OCI-LY1 (cell line): ENCODE data around the gene MAGEA6.
"Not testable (repeated sequence)": the region's sequence is repeated elsewhere in the genome, so short reads cannot be mapped to it uniquely, and the experiment has no call there.

Source experiments
- H2AFZ ChIP-seq: fragments of 200-600 bp; sonication (generic), shearing (Covaris generic); 2 replicates; pipeline ENCODE4 v1.6.0; 2014; ENCODE audit warnings: antibody characterized with exemption, mild to moderate bottlenecking, low read length
- H3F3A ChIP-seq: fragments of 200-600 bp; sonication (generic), shearing (Covaris generic); 2 replicates; pipeline ENCODE4 v1.6.0; 2014; ENCODE audit warnings: mild to moderate bottlenecking, antibody characterized with exemption, low read length, moderate library complexity; ENCODE audit not compliant: insufficient read depth
- H3K27ac ChIP-seq: fragments of 200-600 bp; sonication (generic); 2 replicates; pipeline ENCODE4 v1.5.1; 2014; ENCODE audit warnings: low read length, mixed run types, mild to moderate bottlenecking, low read depth; ENCODE audit not compliant: poor library complexity, severe bottlenecking
- H3K27me3 ChIP-seq: fragments of 200-600 bp; sonication (generic); 2 replicates; pipeline ENCODE4 v1.6.0; 2014; ENCODE audit warnings: antibody characterized with exemption, mild to moderate bottlenecking, low read length, moderate library complexity; ENCODE audit not compliant: insufficient read depth
- H3K36me3 ChIP-seq: fragments of 200-600 bp; sonication (generic); 2 replicates; pipeline ENCODE4 v1.6.1; 2014; ENCODE audit warnings: mild to moderate bottlenecking, antibody characterized with exemption, low read length, moderate library complexity, mixed read lengths; ENCODE audit not compliant: insufficient read depth
- H3K4me1 ChIP-seq: fragments of 200-600 bp; sonication (generic); 2 replicates; pipeline ENCODE4 v1.5.1; 2014; ENCODE audit warnings: mild to moderate bottlenecking, low read length, moderate library complexity; ENCODE audit not compliant: insufficient read depth, severe bottlenecking
- H3K4me2 ChIP-seq: fragments of 200-600 bp; sonication (generic), shearing (Covaris generic); 2 replicates; pipeline ENCODE4 v1.6.1; 2014; ENCODE audit warnings: low read length
- H3K4me3 ChIP-seq: fragments of 200-600 bp; sonication (generic); 2 replicates; pipeline ENCODE4 v1.5.1; 2014; ENCODE audit warnings: low read length, low read depth, mild to moderate bottlenecking, mixed read lengths; ENCODE audit not compliant: poor library complexity, severe bottlenecking
- H3K79me2 ChIP-seq: fragments of 200-600 bp; shearing (Covaris generic); 2 replicates; pipeline ENCODE4 v1.6.1; 2016; ENCODE audit warnings: mixed run types, low read length, mixed read lengths; ENCODE audit not compliant: insufficient read depth
- H3K9ac ChIP-seq: fragments of 200-600 bp; sonication (generic), shearing (Covaris generic); 2 replicates; pipeline ENCODE4 v1.6.1; 2014; ENCODE audit warnings: mild to moderate bottlenecking, low read length, mixed read lengths
- H3K9me2 ChIP-seq: fragments of 200-600 bp; sonication (generic), shearing (Covaris generic); 2 replicates; pipeline ENCODE4 v1.6.1; 2014; ENCODE audit warnings: low read depth, mild to moderate bottlenecking, low read length, mixed read lengths
- H3K9me3 ChIP-seq: fragments of 200-600 bp; shearing (Covaris generic); 2 replicates; pipeline ENCODE4 v1.6.1; 2014; ENCODE audit warnings: low read length, mixed read lengths
- H4K20me1 ChIP-seq: fragments of 200-600 bp; sonication (generic), shearing (Covaris generic); 2 replicates; pipeline ENCODE4 v1.6.0; 2016; ENCODE audit warnings: mild to moderate bottlenecking, low read length; ENCODE audit not compliant: insufficient read depth
- CTCF ChIP-seq: fragments of 200-600 bp; sonication (generic), shearing (Covaris generic); IDR thresholded peaks from 2 replicates; pipeline ENCODE4 v1.5.1; 2017; ENCODE audit warnings: mild to moderate bottlenecking, antibody characterized with exemption, low read length, moderate library complexity, mixed read lengths
- EZH2 ChIP-seq: fragments of 200-600 bp; sonication (generic), shearing (Covaris generic); IDR thresholded peaks from 2 replicates; pipeline ENCODE4 v1.8.0; 2017; ENCODE audit warnings: borderline replicate concordance, mixed run types, mild to moderate bottlenecking, antibody characterized with exemption, low read length, moderate library complexity, mixed read lengths

MAGEA6 gene

DNA sequence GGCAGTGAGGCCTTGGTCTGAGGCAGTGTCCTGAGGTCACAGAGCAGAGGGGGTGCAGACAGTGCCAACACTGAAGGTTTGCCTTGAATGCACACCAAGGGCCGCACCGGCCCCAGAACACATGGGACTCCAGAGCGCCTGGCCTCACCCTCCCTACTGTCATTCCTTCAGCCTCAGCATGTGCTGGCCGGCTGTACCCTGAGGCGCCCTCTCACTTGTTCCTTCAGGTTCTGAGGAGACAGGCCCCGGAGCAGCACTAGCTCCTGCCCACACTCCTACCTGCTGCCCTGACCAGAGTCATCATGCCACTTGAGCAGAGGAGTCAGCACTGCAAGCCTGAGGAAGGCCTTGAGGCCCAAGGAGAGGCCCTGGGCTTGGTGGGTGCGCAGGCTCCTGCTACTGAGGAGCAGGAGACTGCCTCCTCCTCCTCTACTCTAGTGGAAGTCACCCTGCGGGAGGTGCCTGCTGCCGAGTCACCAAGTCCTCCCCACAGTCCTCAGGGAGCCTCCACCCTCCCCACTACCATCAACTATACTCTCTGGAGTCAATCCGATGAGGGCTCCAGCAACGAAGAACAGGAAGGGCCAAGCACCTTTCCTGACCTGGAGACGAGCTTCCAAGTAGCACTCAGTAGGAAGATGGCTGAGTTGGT lies 33.5 kb downstream of the MAGEA6 start:
- Histone ChIP-seq H3K36me3 (no peaks in the 10 kb centered on the region), H3K9me2 (no peaks in the 10 kb centered on the region), H3K4me1 (no peaks in the 10 kb centered on the region), H3K9me3 (no peaks in the 10 kb centered on the region), H3K27ac (no peak overlapping the region), H3K4me3 (no peak overlapping the region), H3F3A (no peaks in the 10 kb centered on the region), H2AFZ (no peak overlapping the region), H3K4me2 (no peak overlapping the region), H4K20me1 (no peaks in the 10 kb centered on the region), H3K27me3 (no peaks in the 10 kb centered on the region), H3K9ac (no peak overlapping the region), H3K79me2 (no peaks in the 10 kb centered on the region)
- TF ChIP-seq EZH2 (no peak), CTCF (no peak)

DNA sequence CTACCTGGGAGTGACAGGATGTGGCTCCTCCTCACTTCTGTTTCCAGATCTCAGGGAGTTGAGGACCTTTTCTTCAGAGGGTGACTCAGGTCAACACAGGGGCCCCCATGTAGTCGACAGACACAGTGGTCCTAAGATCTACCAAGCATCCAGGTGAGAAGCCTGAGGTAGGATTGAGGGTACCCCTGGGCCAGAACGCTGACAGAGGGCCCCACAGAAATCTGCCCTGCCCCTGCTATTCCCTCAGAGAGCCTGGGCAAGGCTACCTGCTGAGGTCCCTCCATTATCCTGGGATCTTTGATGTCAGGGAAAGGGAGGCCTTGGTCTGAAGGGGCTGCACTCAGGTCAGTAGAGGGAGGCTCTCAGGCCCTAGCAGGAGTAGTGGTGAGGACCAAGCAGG lies 34.4 kb downstream of the MAGEA6 start:
- no peaks in the 10 kb centered on the region for H3K4me1 ChIP-seq
- no peak overlapping the region for H2AFZ ChIP-seq
- H3K9me3 ChIP-seq: no peaks in the 10 kb centered on the region
- H3K4me3 ChIP-seq: no peak overlapping the region
- H3K9ac ChIP-seq: no peak overlapping the region
- H3K27me3 ChIP-seq: no peaks in the 10 kb centered on the region
- H3K36me3 ChIP-seq: no peaks in the 10 kb centered on the region
- no peaks in the 10 kb centered on the region for H4K20me1 ChIP-seq
- H3K9me2 ChIP-seq: no peaks in the 10 kb centered on the region
- H3K4me2 ChIP-seq: no peak overlapping the region
- no peak overlapping the region for H3K27ac ChIP-seq
- TF ChIP-seq EZH2 (no peak), CTCF (no peak)
- no peaks in the 10 kb centered on the region for H3F3A ChIP-seq
- no peaks in the 10 kb centered on the region for H3K79me2 ChIP-seq

DNA sequence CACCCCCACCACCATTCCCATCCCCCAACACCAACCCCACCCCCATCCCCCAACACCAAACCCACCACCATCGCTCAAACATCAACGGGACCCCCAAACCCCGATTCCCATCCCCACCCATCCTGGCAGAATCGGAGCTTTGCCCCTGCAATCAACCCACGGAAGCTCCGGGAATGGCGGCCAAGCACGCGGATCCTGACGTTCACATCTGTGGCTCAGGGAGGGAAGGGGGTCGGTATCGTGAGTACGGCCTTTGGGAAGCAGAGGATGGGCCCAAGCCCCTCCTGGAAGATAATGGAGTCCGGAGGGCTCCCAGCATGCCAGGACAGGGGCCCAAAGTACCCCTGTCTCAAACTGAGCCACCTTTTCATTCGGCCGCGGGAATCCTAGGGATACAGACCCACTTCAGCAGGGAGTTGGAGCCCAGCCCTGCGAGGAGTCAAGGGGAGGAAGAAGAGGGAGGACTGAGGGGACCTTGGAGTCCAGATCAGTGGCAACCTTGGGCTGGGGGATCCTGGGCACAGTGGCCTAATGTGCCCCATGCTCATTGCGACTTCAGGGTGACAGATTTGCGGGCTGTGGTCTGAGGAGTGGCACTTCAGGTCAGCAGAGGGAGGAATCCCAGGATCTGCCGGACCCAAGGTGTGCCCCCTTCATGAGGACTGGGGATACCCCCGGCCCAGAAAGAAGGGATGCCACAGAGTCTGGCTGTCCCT lies 35.2 kb downstream of the MAGEA6 start:
- H3K4me1 ChIP-seq, H3K4me2 ChIP-seq, H3K79me2 ChIP-seq, H3K9me2 ChIP-seq, H3K36me3 ChIP-seq, H3K9ac ChIP-seq, H2AFZ ChIP-seq, H3F3A ChIP-seq, H3K27me3 ChIP-seq, H3K9me3 ChIP-seq, H4K20me1 ChIP-seq, H3K27ac ChIP-seq, H3K4me3 ChIP-seq: not testable (repeated sequence)
